A549 (cell line): ENCODE data around the gene ENGASE.

ENCODE experiments used
- CEBPB ChIP-seq, 2 experiments: fragments of >200 bp in 1 of 2; sonication (Bioruptor Twin) in 1 of 2; formaldehyde crosslinking in 1 of 2; IDR thresholded peaks; 2 replicates each; pipeline ENCODE4 v1.6.1; 2012 to 2016
- EHF ChIP-seq: fragments of 250-450 bp; sonication (Bioruptor Pico); IDR thresholded peaks from 2 replicates; pipeline ENCODE4 v1.5.0; 2020; ENCODE audit warnings: mild to moderate bottlenecking
- EP300 ChIP-seq, 2 experiments: fragments of >200 bp; sonication (Bioruptor Twin); formaldehyde crosslinking; IDR thresholded peaks; 2 replicates in 1 of 2; 3 replicates in 1 of 2; pipeline ENCODE4 v1.6.1; 2016 to 2017
- TP53 ChIP-seq: fragments of 250-450 bp; sonication (Bioruptor Pico); IDR thresholded peaks from 2 replicates; pipeline ENCODE4 v1.5.0; 2021; ENCODE audit warnings: mild to moderate bottlenecking, moderate library complexity
- ZFP36 ChIP-seq: fragments of 450-650 bp; IDR thresholded peaks from 2 replicates; pipeline ENCODE4 v1.6.1; 2014; ENCODE audit warnings: borderline replicate concordance; ENCODE audit not compliant: partially characterized antibody
- ZNF302 ChIP-seq: fragments of 250-450 bp; sonication (Bioruptor Pico); IDR thresholded peaks from 2 replicates; pipeline ENCODE4 v1.9.0; 2021; ENCODE audit warnings: inconsistent platforms, mild to moderate bottlenecking, moderate library complexity
- TF ChIP-seq, protein P1 (sequence below): fragments of >200 bp; sonication (Bioruptor Twin); formaldehyde crosslinking; IDR thresholded peaks from 3 replicates; pipeline ENCODE4 v1.5.1; 2016
- TF ChIP-seq, protein P2 (sequence below): fragments of 200-600 bp; sonication (generic); IDR thresholded peaks from 2 replicates; pipeline ENCODE4 v1.6.1; 2016; ENCODE audit warnings: antibody characterized with exemption, mild to moderate bottlenecking, moderate library complexity

DNA sequence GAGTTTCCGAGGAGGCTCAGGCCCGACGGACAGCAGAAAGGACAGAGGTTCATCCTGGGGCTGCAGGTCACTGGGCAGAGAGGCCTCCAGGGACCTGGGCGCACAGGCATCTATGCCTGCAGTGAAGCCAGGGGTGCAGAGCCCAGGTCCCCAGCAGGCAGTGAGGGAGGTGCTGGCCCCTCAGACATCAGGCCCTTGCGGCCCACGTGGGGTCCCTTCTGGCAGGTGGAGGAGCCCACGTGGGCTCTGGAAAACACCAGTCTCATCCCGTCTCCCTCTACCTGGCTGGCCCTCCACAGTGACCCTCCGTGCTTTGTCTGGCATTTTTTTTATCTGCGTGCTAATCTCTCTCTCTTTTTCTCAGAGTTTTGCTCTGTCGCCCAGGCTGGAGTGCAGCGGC lies 36.5 kb downstream of the ENGASE start:
- TF ChIP-seq, protein P1, sequence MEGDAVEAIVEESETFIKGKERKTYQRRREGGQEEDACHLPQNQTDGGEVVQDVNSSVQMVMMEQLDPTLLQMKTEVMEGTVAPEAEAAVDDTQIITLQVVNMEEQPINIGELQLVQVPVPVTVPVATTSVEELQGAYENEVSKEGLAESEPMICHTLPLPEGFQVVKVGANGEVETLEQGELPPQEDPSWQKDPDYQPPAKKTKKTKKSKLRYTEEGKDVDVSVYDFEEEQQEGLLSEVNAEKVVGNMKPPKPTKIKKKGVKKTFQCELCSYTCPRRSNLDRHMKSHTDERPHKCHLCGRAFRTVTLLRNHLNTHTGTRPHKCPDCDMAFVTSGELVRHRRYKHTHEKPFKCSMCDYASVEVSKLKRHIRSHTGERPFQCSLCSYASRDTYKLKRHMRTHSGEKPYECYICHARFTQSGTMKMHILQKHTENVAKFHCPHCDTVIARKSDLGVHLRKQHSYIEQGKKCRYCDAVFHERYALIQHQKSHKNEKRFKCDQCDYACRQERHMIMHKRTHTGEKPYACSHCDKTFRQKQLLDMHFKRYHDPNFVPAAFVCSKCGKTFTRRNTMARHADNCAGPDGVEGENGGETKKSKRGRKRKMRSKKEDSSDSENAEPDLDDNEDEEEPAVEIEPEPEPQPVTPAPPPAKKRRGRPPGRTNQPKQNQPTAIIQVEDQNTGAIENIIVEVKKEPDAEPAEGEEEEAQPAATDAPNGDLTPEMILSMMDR: no peak
- no peak for TF ChIP-seq EP300 (IDR thresholded peaks at IDR 0.05)
- no peak for TF ChIP-seq ZFP36
- TF ChIP-seq EHF: no peak
- no peak for TF ChIP-seq ZNF302
- TF ChIP-seq, protein P2, sequence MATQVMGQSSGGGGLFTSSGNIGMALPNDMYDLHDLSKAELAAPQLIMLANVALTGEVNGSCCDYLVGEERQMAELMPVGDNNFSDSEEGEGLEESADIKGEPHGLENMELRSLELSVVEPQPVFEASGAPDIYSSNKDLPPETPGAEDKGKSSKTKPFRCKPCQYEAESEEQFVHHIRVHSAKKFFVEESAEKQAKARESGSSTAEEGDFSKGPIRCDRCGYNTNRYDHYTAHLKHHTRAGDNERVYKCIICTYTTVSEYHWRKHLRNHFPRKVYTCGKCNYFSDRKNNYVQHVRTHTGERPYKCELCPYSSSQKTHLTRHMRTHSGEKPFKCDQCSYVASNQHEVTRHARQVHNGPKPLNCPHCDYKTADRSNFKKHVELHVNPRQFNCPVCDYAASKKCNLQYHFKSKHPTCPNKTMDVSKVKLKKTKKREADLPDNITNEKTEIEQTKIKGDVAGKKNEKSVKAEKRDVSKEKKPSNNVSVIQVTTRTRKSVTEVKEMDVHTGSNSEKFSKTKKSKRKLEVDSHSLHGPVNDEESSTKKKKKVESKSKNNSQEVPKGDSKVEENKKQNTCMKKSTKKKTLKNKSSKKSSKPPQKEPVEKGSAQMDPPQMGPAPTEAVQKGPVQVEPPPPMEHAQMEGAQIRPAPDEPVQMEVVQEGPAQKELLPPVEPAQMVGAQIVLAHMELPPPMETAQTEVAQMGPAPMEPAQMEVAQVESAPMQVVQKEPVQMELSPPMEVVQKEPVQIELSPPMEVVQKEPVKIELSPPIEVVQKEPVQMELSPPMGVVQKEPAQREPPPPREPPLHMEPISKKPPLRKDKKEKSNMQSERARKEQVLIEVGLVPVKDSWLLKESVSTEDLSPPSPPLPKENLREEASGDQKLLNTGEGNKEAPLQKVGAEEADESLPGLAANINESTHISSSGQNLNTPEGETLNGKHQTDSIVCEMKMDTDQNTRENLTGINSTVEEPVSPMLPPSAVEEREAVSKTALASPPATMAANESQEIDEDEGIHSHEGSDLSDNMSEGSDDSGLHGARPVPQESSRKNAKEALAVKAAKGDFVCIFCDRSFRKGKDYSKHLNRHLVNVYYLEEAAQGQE: no peak
- TF ChIP-seq TP53 (CRISPR knock-in tag): no peak
- TF ChIP-seq CEBPB (IDR thresholded peaks at IDR 0.05): no peak
